Activated CD8-positive, alpha-beta T cell treated with anti-CD3 and anti-CD28 coated beads, Interleukin-2, amount 10 ng/mL, durations not matched to agents 7 days and 5 days (primary cell): ENCODE results near the gene PWWP2B. TPM values are rescaled to one million over a fixed set of nuclear protein-coding genes. Genes with fewer than 3 reads are reported as not detected.
"Not testable (repeated sequence)": the region's sequence is repeated elsewhere in the genome, so short reads cannot be mapped to it uniquely, and the experiment has no call there.

Experiments
- ATAC-seq: fragments of 150-1000 bp; cut with Tn5 transposase; one replicate; pipeline ENCODE4 v1.10.0; 2021; ENCODE audit warnings: moderate library complexity
- CTCF ChIA-PET: fragments of 350-600 bp; sonication (Branson Sonifier 250); formaldehyde crosslinking; loops from one replicate; lab custom pipeline; 2021; ENCODE audit warnings: antibody characterized with exemption; lab: Charles Lee
- POLR2A ChIA-PET: fragments of 350-600 bp; sonication (Branson Sonifier 250); formaldehyde crosslinking; loops from one replicate; lab custom pipeline; 2021; ENCODE audit warnings: antibody characterized with exemption; lab: Charles Lee
- DNase-seq: peaks from one replicate; pipeline ENCODE4 v3.0.0-alpha.2; 2020
- H3K27ac Mint-ChIP-seq: one replicate; pipeline ENCODE4 v1.8.0; 2021; ENCODE audit warnings: mild to moderate bottlenecking, mixed read lengths
- H3K27me3 Mint-ChIP-seq: one replicate; pipeline ENCODE4 v1.8.0; 2021; ENCODE audit warnings: low read depth, mixed read lengths
- H3K36me3 Mint-ChIP-seq: one replicate; pipeline ENCODE4 v1.8.0; 2021; ENCODE audit warnings: low read depth, mixed read lengths
- H3K4me1 Mint-ChIP-seq: one replicate; pipeline ENCODE4 v1.8.0; 2021; ENCODE audit warnings: low read depth, mixed read lengths
- H3K4me3 Mint-ChIP-seq: one replicate; pipeline ENCODE4 v1.8.0; 2021; ENCODE audit warnings: mild to moderate bottlenecking, mixed read lengths
- H3K9me3 Mint-ChIP-seq: one replicate; pipeline ENCODE4 v1.8.0; 2022; ENCODE audit warnings: mixed read lengths; ENCODE audit not compliant: insufficient read depth
- total RNA-seq, 2 experiments: library from RNA; stranded (reverse); gene quantifications; one replicate each; pipeline ENCODE4 v1.2.3, GENCODE V29; 2021

Gene PWWP2B
- total RNA-seq, 2 experiments from 2014 or later: 15.0 to 15.7 TPM

- H3K9me3 Mint-ChIP-seq: no peaks in the 10 kb centered on the region
- DNase-seq (no peak), ATAC-seq (no peak)
- peaks cover 2% of the 10 kb centered on the region for H3K27me3 Mint-ChIP-seq
- no peak overlapping the region for H3K27ac Mint-ChIP-seq
- ChIA-PET CTCF (interaction anchor here (0.7 kb wide), 1 partner anchor 19 kb away, joined by 3 read pairs; no protein-coding TSS in a partner anchor), POLR2A (no interaction called here)
- H3K4me3 Mint-ChIP-seq: no peak overlapping the region
- no peaks in the 10 kb centered on the region for H3K36me3 Mint-ChIP-seq
- peaks cover 14% of the 10 kb centered on the region for H3K4me1 Mint-ChIP-seq
Observed at GRCh38 chr10:132374612-132375011, 22.4 kb upstream of the PWWP2B start.

GRCh38 chr10:132375116-132375794 is 21.7 kb upstream of the PWWP2B start:
- ChIA-PET CTCF (interaction anchor here (0.7 kb wide), 1 partner anchor 19 kb away, joined by 3 read pairs; no protein-coding TSS in a partner anchor), POLR2A (no interaction called here)
- no peak for ATAC-seq
- Mint-ChIP-seq H3K36me3 (no peaks in the 10 kb centered on the region), H3K27ac (no peak overlapping the region), H3K4me3 (no peak overlapping the region), H3K9me3 (no peaks in the 10 kb centered on the region), H3K4me1 (peaks cover 14% of the 10 kb centered on the region), H3K27me3 (peaks cover 2% of the 10 kb centered on the region)
- no peak for DNase-seq

GRCh38 chr10:132375795-132376297 is 21.2 kb upstream of the PWWP2B start:
- POLR2A ChIA-PET: no interaction called here
- H3K9me3 Mint-ChIP-seq: no peaks in the 10 kb centered on the region
- CTCF ChIA-PET: no interaction called here
- ATAC-seq (no peak), DNase-seq (no peak)
- peaks cover 12% of the 10 kb centered on the region for H3K4me1 Mint-ChIP-seq
- no peak overlapping the region for H3K27ac Mint-ChIP-seq
- no peak overlapping the region for H3K4me3 Mint-ChIP-seq
- H3K36me3 Mint-ChIP-seq: no peaks in the 10 kb centered on the region
- H3K27me3 Mint-ChIP-seq: peaks cover 2% of the 10 kb centered on the region

- Mint-ChIP-seq H3K27ac (no peak overlapping the region), H3K4me1 (peaks cover 7% of the 10 kb centered on the region), H3K4me3 (no peak overlapping the region), H3K36me3 (no peaks in the 10 kb centered on the region), H3K27me3 (peaks cover 2% of the 10 kb centered on the region), H3K9me3 (no peaks in the 10 kb centered on the region)
- ATAC-seq (no peak), DNase-seq (no peak)
- ChIA-PET POLR2A (no interaction called here), CTCF (no interaction called here)
Observed at GRCh38 chr10:132376394-132376851, 20.6 kb upstream of the PWWP2B start.

- H3K27me3 Mint-ChIP-seq: peaks cover 2% of the 10 kb centered on the region
- no peaks in the 10 kb centered on the region for H3K36me3 Mint-ChIP-seq
- peaks cover 10% of the 10 kb centered on the region for H3K4me1 Mint-ChIP-seq
- CTCF ChIA-PET: no interaction called here
- no peaks in the 10 kb centered on the region for H3K9me3 Mint-ChIP-seq
- H3K4me3 Mint-ChIP-seq: no peak overlapping the region
- H3K27ac Mint-ChIP-seq: no peak overlapping the region
- no peak for DNase-seq
- POLR2A ChIA-PET: no interaction called here
- ATAC-seq: no peak
Observed at GRCh38 chr10:132377326-132377725, 19.7 kb upstream of the PWWP2B start.

- ATAC-seq, H3K9me3 Mint-ChIP-seq, CTCF ChIA-PET, POLR2A ChIA-PET, H3K27me3 Mint-ChIP-seq, DNase-seq, H3K27ac Mint-ChIP-seq, H3K4me3 Mint-ChIP-seq, H3K36me3 Mint-ChIP-seq: not testable (repeated sequence)
- peaks cover 17% of the 10 kb centered on the region for H3K4me1 Mint-ChIP-seq
Observed at GRCh38 chr10:132379026-132379425, 18.0 kb upstream of the PWWP2B start.

- ATAC-seq, H3K9me3 Mint-ChIP-seq, DNase-seq, H3K36me3 Mint-ChIP-seq, H3K27me3 Mint-ChIP-seq, H3K27ac Mint-ChIP-seq, H3K4me3 Mint-ChIP-seq: not testable (repeated sequence)
- peaks cover 20% of the 10 kb centered on the region for H3K4me1 Mint-ChIP-seq
- ChIA-PET POLR2A (interaction anchor here (0.6 kb wide), 1 partner anchor 11 kb away, joined by 3 read pairs; no protein-coding TSS in a partner anchor), CTCF (interaction anchor here (1.8 kb wide), 1 partner anchor 14 kb away, joined by 6 read pairs; no protein-coding TSS in a partner anchor)
Observed at GRCh38 chr10:132380986-132381385, 16.0 kb upstream of the PWWP2B start.

GRCh38 chr10:132381741-132382140 is 15.3 kb upstream of the PWWP2B start:
- Mint-ChIP-seq H3K9me3 (no peaks in the 10 kb centered on the region), H3K27ac (peak overlapping the region; percentile 54), H3K36me3 (no peaks in the 10 kb centered on the region), H3K4me1 (peaks cover 20% of the 10 kb centered on the region), H3K27me3 (peaks cover 2% of the 10 kb centered on the region), H3K4me3 (no peak overlapping the region)
- ATAC-seq: no peak
- ChIA-PET CTCF (interaction anchor here (1.8 kb wide), 1 partner anchor 15 kb away, joined by 6 read pairs; no protein-coding TSS in a partner anchor), POLR2A (no interaction called here)
- no peak for DNase-seq

- peak; percentile 29 for ATAC-seq
- Mint-ChIP-seq H3K4me3 (no peak overlapping the region), H3K9me3 (no peaks in the 10 kb centered on the region), H3K27ac (no peak overlapping the region), H3K36me3 (no peaks in the 10 kb centered on the region), H3K4me1 (peaks cover 20% of the 10 kb centered on the region), H3K27me3 (peaks cover 2% of the 10 kb centered on the region)
- ChIA-PET CTCF (interaction anchor here (0.6 kb wide), 1 partner anchor 71 kb away, joined by 3 read pairs; no protein-coding TSS in a partner anchor), POLR2A (no interaction called here)
- no peak for DNase-seq
Observed at GRCh38 chr10:132382231-132382922, 14.6 kb upstream of the PWWP2B start.

GRCh38 chr10:132383101-132383500 is 13.9 kb upstream of the PWWP2B start:
- Mint-ChIP-seq H3K9me3 (no peaks in the 10 kb centered on the region), H3K4me3 (no peak overlapping the region), H3K4me1 (peaks cover 25% of the 10 kb centered on the region), H3K27ac (no peak overlapping the region), H3K36me3 (no peaks in the 10 kb centered on the region), H3K27me3 (peaks cover 2% of the 10 kb centered on the region)
- ATAC-seq: no peak
- DNase-seq: no peak
- ChIA-PET CTCF (interaction anchor here (0.6 kb wide), 1 partner anchor 71 kb away, joined by 3 read pairs; no protein-coding TSS in a partner anchor), POLR2A (no interaction called here)

GRCh38 chr10:132383751-132384196 is 13.2 kb upstream of the PWWP2B start:
- POLR2A ChIA-PET: no interaction called here
- no peak for ATAC-seq
- Mint-ChIP-seq H3K27me3 (peaks cover 2% of the 10 kb centered on the region), H3K27ac (no peak overlapping the region), H3K36me3 (no peaks in the 10 kb centered on the region), H3K9me3 (no peaks in the 10 kb centered on the region), H3K4me1 (peaks cover 25% of the 10 kb centered on the region), H3K4me3 (no peak overlapping the region)
- CTCF ChIA-PET: no interaction called here
- no peak for DNase-seq
